GM19025 (cell line): ENCODE data around the gene CORO2A.

Experiments used
- ATAC-seq: cut with Tn5 transposase; IDR thresholded peaks from one replicate; pipeline ENCODE4 v1.9.1; 2021; ENCODE audit warnings: mild to moderate bottlenecking, low read depth, moderate library complexity; ENCODE audit not compliant: unreplicated experiment

Gene CORO2A, protein sequence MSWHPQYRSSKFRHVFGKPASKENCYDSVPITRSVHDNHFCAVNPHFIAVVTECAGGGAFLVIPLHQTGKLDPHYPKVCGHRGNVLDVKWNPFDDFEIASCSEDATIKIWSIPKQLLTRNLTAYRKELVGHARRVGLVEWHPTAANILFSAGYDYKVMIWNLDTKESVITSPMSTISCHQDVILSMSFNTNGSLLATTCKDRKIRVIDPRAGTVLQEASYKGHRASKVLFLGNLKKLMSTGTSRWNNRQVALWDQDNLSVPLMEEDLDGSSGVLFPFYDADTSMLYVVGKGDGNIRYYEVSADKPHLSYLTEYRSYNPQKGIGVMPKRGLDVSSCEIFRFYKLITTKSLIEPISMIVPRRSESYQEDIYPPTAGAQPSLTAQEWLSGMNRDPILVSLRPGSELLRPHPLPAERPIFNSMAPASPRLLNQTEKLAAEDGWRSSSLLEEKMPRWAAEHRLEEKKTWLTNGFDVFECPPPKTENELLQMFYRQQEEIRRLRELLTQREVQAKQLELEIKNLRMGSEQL

DNA sequence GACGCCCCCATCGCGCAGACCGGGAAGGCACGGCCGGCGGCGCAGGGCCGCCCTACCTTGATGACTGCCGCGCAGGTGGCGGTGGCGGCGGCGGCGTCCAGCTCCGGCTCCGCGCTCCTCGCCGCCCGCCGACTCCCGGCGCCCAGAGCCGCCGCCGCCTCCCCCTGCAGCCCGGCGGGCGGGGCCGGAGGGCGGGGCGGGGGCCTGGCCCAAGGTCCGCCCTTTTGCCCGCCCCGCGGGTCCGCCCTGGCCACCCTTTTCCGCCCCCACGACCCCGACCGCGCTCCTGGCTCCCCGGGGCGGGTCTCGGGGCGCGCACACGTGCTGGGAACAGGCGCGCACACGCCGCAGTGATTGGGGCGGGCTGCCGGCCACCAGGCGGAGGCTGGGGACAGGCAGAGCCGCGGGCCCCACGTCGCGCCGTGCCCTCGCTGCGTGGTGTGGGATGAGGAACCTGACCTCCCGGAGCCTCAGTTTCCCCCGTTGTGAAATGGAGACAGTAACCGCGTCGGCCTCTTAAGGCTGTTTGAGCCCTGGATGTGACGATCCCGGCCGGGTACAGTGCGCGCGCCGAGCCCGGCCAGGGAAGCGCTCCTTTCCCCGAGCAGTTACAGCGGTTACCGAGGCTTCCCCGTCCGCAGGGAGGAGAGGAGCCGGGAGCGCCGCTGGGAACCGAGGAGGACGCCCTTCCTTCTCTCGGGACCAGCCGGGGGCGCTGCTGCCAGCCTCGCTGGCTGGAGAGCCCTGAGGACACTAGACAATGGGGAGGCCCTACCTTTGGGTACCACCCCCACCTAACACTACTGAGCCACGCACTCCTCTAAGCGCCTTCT is at the start of gene CORO2A:
Gene CORO2A (minus strand): TSS at position 135 of the 833 bp plus-strand sequence. CDS start 34,977 bp downstream, outside the sequence.
- ATAC-seq = no peak

DNA sequence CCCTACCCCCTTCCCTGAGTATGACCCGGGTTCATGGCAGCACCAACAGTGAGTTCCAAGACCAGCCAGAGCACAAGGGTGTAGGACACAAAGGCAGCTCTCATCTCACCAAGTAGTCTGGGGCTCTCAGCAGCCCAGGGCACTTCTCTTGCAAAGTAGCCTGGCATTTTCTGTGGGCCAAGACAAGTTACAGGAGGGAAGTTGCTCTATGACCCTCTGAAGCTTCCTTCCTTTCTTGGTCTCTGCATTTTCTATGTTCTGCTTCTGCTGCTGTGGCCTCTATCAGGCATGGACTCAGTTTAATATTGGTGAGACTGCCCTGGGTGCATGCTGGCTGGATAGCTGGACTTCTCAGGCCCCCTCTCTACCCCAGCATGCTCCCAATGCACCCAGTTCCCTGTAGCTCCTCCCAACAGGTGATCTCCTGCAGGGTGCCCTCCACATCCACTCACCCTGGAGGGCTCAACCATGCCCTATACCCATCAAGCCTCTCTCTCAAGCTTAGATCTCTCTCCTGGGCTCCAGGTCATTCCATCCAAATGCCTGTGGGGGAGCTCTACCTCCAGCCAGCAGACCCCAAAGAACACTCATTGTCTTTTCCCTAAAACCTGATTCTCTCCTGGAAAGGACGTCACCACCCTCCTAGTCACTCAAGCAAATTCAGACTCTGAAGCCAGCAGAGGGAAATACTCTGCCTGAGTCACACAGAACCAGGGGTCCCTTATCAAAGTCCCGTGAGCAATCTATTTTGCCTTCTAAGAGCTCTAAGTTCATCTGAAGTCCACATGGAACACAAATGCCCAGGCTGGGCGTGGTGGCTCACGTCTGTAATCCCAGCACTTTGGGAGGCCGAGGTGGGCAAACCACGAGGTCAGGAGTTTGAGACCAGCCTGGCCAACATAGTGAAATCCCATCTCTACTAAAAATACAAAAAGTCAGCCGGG is 49.2 kb upstream of the CORO2A start:
- no peak for ATAC-seq

DNA sequence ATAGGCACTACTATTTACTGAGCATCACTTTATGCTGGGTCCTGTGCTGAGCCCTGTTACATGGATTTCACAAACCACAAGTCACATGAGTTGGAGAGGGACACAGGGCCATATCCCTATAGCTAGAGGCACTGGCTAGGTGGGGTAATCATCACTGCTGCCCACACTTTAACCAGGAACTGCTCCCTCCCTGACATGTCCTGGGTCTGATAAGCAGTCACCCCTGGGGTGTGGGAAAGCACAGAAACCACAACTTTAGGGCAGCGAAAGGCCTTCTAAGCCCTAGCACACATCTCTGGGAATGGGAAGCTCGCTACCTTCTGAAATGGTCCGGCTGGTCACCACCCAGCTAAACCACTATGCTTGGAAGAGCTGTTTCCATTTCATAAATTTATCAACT is 48.0 kb upstream of the CORO2A start:
- no peak for ATAC-seq

DNA sequence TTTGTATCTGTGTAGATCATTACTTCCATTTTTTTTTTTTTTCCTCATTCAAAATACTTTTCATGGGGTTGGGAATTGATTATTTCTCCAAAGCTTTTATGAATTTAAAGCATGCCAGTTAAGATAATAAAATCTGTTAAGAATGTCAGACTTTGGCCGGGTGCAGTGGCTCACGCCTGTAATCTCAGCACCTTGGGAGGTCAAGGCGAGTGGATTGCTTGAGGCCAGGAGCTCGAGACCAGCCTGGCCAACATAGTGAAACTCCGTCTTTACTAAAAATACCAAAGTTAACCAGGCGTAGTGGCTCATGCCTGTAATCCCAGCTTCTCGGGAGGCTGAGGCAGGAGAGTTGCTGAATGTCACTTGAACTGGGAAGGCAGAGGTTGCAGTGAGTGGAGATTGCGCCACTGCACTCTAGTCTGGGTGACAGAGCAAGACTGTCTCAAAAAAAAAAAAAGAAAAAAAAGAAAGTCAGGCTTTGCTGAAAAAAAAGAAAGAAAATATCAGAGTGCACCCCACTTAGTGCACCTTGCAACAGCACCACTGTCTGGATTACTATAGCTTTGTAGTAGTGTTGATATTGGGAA is 44.6 kb upstream of the CORO2A start:
- no peak for ATAC-seq

DNA sequence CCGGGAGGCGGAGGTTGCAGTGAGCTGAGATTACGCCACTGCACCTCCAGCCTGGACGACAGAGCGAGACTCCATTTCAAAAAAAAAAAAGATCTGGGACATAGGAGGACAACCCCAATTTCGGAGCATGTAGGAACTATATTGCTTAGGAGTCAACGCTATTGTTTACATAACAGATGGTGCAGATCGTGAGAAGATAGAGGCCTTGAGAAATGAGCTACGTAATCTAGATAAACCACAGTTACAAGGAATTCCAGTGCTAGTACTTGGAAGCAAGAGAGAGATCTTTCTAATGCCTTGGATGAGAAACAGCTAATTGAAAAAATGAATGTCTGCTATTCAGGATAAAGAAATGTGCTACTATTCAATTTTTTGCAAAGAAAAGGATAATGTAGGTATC is 42.7 kb upstream of the CORO2A start:
- no peak for ATAC-seq

DNA sequence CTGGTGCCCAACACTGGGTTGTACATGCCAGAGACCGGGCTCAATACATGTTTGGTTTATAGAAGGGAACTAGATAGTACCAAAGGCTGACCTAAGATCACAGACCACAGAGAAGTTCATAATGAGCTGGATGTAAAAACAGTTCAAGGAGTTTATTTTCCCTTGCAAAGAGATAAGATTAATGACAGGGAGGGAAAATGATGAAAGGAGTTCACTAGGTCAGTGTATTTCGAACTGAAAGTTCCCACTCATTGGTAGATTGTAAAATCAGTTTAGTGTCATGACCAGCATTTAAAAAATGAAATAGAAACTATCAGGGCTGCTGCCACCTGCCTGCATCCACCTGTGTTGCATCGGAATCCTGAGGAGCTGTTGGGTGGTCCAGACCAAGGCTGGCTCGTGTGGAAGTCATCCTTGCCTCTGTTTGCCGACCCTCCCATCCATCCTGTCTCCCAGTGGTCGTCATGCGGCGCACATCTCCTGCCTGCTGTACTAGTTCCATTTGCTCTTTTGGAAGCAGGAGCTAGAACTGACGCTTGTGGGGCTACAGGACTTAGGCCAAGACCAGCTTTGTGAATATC is 41.9 kb upstream of the CORO2A start:
- no peak for ATAC-seq

DNA sequence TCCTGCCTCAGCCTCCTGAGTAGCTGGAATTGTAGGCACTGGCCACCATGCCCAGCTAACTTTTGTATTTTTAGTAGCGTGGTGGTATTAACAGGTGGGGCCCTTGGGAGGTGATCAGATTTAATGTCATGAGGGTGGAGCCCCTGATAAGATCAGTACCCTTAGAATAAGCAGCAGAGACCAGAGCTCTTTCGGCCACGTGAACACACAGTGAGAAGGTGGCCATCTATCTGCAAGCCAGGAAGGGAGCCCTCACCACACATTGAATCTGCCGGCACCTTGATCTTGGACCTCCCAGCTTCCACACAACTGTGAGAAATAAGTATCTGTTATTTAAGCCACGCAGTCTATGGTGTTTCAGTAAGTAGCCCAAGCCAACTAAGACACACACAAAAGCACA is 40.5 kb upstream of the CORO2A start:
- ATAC-seq = no peak

DNA sequence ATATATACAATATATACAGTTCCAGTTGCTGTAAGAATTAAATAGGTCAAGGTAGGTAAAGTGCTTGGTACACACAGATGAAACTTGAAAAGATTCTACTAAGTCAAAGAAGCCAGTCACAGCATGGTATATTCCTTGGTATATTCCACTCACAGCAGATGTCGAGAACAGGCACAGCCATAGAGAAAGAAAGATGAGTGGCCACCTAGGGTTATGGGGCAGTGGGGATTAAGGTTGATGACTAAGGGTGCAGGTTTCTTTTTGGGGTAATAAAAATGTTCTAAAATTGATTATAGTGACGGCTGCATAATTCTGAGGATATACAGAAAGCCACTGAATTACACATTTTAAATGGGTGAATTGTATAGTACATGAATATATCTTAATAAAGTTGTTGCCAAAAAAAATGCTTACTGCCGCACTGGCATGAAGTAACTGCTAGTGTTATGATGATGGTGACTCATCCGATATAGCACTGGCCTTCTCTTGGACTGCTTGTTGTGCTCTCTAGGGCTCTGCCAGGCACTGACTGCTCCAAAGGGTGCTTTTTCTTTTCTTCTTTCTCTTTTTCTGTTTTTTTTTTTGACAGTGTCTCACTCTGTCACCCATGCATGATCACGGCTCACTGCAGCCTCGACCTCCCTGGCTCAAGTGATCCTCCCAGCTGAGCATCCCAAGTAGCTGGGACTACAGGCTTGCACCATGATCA is 39.5 kb upstream of the CORO2A start:
- ATAC-seq = no peak

DNA sequence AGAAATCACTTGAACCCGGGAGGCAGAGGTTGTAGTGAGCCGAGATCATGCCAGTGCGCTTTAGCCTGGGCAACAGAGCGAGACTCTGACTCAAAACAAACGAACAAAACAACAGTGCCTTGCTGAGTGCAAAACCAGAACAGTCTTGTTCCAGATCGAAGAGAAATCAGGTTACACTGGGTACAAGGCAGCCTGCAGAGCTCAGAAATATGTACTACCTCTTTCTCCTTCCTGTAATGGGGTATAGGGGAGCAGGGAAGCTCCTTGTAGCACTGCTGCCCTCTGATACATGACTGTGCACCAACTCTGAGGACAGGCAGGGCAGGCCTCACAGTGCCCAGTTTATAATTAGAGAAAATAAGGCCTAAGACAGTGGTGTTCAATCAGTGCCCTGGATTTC is 38.4 kb upstream of the CORO2A start:
- no peak for ATAC-seq

DNA sequence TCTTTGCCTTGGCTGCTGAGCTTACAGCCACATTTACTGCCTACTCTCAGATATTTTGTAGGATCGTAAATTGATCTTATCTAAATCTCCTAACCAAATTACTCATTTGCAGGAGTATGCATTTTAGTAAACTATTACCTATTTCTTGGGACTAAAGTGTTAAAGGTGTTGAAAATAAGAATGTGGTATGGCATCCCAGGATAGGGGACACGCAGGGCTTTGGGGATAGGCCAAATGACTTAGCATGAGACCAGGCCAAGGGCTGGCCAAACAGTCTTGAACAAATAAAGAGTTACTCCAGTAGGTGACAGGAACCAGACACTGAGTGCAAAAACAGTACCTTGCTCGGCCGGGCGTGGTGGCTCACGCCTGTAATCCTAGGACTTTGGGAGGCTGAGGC is 37.9 kb upstream of the CORO2A start:
- ATAC-seq = no peak

DNA sequence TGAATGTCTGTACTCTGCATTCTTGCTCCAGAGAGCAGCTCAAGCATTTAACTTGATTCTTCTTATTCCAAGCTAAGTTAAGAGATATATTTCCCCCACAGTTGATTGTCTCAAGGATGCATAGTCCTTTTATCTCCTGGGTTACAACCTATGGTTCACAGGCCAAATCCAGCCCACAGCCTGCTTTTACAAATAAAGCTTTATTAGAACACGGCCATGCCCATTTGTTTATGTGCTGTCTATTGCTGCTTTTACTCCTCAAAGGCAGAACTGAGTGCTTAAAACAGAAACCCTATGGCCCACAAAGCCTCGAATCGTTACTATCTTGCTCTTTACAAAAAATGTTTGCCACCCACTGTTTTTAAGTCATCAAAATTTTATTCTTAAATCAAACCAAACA is 37.2 kb upstream of the CORO2A start:
- ATAC-seq = no peak

DNA sequence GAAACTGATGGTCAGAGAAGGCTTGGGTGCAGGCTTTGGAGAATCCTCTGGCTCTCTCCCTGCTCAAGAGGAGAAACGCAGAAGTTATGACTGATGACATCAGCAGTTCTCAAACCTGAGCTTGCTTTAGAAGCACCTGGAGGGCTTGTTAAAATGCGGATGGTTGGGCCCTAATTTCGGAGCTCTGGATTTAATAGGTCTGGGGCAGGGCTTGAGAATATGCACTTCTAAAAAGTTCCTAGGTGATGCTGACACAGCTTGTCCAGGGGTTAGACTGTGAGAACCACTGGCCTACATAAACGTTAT is 36.6 kb upstream of the CORO2A start:
- no peak for ATAC-seq

DNA sequence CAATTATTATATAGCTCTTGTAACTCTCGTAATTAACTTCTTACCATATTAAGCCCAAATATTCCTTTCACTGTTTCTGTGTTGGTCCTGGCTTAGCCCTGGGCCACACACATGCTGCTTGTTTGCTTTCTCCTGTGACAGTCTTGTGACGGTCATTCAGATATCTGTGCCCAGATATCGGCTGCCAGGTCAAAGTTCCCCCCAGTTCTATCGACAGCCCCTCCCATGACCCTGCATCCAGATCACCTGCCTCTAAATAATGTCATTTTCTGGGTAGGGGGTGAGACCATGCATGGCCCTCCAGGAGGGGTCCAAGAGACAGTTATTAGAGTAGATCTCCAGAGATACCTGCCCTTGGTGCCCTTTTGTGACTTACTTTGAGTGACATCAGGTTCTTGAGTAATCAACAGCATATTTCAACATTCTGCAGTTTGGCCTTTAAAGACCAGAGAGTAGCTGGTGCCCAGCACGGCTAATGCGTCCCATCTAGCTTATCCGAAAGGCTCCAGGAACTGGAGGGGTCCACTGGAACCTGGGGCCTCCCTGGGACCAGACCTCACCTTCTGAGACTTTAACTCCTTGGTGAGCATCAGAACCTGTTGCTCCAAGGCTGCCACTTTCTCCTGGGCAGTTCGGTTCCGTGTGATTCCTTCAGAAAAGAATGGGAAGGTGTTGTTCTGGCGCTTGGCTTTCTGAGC is 36.1 kb upstream of the CORO2A start:
- no peak for ATAC-seq

DNA sequence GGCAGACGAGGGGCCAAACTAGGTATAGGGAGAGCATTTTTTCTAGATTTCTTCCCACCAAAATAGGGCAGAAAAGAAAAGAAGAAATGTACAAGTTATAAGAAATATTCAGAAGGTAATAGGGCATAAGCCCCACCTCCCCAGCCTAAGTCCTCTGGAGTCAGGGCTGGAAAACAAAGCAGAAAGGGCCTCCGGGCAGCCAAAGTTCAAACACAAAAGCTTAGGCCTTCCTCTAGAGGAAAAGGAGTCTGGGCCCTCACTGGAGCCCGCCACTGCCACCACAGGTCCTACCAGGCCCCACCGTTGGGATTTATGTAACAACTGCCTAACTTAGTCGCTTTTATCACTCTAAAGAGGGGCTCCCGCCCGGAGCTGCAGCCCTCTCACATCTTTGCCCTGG is 35.4 kb upstream of the CORO2A start:
- no peak for ATAC-seq

DNA sequence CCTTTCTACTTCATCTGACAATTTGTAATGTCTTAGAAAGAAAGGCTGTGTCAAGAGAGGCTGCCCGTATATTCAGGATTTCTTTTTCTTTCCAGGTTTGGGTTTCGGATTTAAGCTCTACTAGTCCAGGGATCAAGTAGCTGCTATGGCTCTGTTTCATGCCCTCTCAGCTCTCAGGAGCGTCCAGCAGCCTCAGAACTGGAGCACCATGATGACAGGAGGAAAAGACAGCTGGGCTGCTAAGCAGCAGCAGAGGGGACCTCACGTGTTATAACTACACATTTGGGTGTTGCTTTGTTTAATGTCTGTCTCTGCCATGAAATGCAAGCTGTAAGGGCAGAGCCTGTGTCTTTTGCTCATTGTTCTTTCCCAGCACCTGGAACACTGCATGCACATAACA is 34.5 kb upstream of the CORO2A start:
- ATAC-seq = no peak

DNA sequence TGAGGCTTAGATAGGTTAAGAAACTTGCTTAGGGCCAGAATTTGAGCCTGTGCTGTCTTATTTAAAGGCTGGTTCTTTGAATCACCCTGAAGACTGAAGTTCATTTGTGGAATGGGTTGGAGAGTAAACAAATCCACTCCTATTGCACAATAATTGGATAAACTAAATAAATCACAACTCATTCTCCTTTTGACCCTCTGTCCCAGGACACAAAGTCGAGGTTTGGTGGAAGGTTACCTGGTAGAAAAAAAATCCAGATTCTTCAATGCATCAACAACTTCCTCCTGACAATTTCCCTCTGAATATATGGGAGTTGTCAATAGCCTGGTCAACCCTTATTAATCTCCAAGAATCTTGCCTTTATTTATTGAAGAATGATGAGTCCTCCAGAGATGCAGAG is 34.1 kb upstream of the CORO2A start:
- no peak for ATAC-seq

DNA sequence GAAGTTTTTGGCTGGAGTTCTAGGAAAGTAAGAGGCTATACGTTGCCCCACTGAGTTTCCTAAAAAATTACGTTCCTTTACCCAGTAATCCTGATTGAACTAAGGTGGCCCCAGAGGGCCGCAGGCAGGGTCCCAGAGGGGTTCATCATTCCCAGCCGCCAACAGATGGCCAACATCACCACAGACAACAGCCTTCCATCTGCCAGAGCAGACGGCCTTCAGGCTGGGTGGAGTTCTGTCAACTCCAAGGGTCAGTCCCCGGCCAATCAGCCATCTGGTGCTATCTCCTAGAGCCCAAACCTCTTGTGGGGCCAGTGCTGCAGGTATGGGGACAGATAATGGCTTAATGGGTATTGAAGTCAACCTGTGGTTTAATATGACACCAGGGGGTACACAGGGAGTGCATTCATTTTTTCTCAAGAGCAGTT is 32.6 kb upstream of the CORO2A start:
- ATAC-seq = no peak

DNA sequence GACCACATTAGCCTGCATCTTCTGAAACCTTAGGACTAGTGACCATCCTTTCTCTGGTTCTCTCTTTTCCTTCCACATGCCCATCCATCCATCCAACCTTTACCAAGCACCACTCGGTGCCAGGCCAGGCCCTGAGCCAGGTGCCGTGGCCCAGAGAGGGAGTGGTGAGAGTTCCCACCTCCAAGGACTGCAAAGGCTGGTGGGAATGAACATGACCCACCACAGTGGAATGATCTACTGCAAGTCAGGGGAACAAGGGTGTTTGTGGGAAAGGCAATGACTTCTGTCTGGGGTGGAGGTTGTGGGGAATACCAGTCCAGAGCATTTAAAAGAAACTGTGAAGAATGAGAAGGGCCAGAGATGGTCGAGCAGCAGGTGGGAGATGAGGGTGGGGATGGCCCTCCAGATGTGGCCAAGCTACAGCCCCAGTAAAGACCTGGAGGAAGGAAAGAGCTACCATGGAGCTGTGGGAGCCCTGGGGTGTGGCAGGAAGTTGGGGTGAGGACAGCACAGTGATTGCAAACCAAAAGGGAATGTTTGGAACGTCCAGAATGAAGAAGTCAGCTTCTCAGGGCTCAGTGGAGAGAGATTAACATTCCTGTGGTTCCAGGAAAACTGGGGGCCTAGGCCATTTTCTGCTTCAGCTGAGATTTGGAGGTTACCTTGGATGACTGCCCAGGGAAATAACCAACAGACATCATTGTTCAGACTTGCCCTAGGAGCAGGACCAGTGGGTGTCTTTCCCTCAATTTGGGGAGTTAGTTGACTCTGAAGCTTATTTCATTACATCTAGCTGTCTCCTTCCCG is 30.7 kb upstream of the CORO2A start:
- no peak for ATAC-seq
